Measurements from ENCODE around the gene JAKMIP2.

The JAKMIP2 gene

DNA sequence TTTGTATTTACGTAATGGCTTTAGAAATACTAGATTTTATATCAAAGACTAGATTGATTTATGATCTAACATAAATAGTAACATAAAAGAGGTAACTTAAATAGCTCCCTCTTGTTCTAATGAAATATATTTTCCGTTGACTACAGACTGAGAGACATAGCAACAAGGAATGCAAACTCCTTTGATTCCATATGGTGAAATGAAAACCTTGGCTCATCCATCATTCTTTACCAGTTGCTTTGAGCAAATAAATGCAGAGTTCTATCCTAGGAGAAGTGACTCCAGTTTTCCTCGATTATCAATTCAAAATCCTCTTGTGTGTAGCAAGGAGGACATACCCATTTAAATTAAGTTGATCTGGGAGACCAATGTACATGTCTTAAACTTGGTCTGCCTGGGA is 18.0 kb upstream of the JAKMIP2 start:
- no peak overlapping the region for H3K4me3 ChIP-seq (ENCODE audit: low read depth in 1 of 2, low read length in 1 of 2)
- H3K9me3 ChIP-seq = no peaks in the 10 kb centered on the region
- H3K27me3 ChIP-seq = no peaks in the 10 kb centered on the region
- H3K4me1 ChIP-seq (ENCODE audit: control insufficient read depth in 1 of 2, insufficient read depth in 1 of 2, low read depth in 1 of 2, low read length in 1 of 2) = peaks cover 13 to 23% of the 10 kb centered on the region in 2 experiments
- no peaks in the 10 kb centered on the region for H3K36me3 ChIP-seq
- TF ChIP-seq, protein P1, sequence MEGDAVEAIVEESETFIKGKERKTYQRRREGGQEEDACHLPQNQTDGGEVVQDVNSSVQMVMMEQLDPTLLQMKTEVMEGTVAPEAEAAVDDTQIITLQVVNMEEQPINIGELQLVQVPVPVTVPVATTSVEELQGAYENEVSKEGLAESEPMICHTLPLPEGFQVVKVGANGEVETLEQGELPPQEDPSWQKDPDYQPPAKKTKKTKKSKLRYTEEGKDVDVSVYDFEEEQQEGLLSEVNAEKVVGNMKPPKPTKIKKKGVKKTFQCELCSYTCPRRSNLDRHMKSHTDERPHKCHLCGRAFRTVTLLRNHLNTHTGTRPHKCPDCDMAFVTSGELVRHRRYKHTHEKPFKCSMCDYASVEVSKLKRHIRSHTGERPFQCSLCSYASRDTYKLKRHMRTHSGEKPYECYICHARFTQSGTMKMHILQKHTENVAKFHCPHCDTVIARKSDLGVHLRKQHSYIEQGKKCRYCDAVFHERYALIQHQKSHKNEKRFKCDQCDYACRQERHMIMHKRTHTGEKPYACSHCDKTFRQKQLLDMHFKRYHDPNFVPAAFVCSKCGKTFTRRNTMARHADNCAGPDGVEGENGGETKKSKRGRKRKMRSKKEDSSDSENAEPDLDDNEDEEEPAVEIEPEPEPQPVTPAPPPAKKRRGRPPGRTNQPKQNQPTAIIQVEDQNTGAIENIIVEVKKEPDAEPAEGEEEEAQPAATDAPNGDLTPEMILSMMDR (IDR thresholded peaks at IDR 0.05) = no peak
- no peak overlapping the region for H3K27ac ChIP-seq

GRCh38 chr5:147796556-147797308 is 14.2 kb upstream of the JAKMIP2 start:
- TF ChIP-seq, protein P1 (IDR thresholded peaks at IDR 0.05) = no peak
- H3K4me1 ChIP-seq (ENCODE audit: control insufficient read depth in 1 of 2, insufficient read depth in 1 of 2, low read depth in 1 of 2, low read length in 1 of 2) = no peaks in the 10 kb centered on the region
- H3K4me3 ChIP-seq (ENCODE audit: low read depth in 1 of 2, low read length in 1 of 2) = no peak overlapping the region
- no peaks in the 10 kb centered on the region for H3K27me3 ChIP-seq
- no peaks in the 10 kb centered on the region for H3K36me3 ChIP-seq
- H3K27ac ChIP-seq = no peak overlapping the region
- no peaks in the 10 kb centered on the region for H3K9me3 ChIP-seq

DNA sequence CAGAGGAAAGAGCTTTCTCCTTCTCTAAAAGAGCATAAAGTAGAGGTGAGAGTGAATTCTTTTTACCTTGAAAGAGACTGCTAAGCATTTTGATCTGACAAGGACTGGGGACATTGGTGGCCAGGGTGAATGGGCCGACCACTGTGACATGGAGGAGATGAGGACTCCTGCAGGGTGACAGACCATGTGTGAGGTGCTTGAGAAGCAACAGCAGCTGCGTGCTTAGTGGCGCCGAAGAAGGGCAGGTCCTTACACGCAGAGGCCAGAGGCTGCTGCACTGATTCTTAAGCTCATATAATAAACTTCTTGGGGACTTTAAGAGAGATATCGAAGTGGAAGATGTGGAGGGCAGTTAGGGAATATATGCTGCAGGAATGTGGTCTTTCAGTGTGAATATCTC is 8.7 kb upstream of the JAKMIP2 start:
- TF ChIP-seq, protein P1 (IDR thresholded peaks at IDR 0.05) = no peak
- H3K4me1 ChIP-seq (ENCODE audit: control insufficient read depth in 1 of 2, insufficient read depth in 1 of 2, low read depth in 1 of 2, low read length in 1 of 2) = no peaks in the 10 kb centered on the region
- no peak overlapping the region for H3K4me3 ChIP-seq (ENCODE audit: low read depth in 1 of 2, low read length in 1 of 2)

GRCh38 chr5:147789820-147790219 is 7.3 kb upstream of the JAKMIP2 start:
- Histone ChIP-seq H3K36me3 (no peaks in the 10 kb centered on the region), H3K4me3 (ENCODE audit: low read depth in 1 of 2, low read length in 1 of 2) (no peak overlapping the region), H3K27ac (no peak overlapping the region), H3K27me3 (no peaks in the 10 kb centered on the region), H3K4me1 (ENCODE audit: control insufficient read depth in 1 of 2, insufficient read depth in 1 of 2, low read depth in 1 of 2, low read length in 1 of 2) (no peaks in the 10 kb centered on the region), H3K9me3 (no peaks in the 10 kb centered on the region)
- TF ChIP-seq, protein P1 (IDR thresholded peaks at IDR 0.05) = no peak

More for the DNA sequence above, 8.7 kb upstream of the JAKMIP2 start:
- Histone ChIP-seq H3K27ac (no peak overlapping the region), H3K27me3 (no peaks in the 10 kb centered on the region), H3K36me3 (no peaks in the 10 kb centered on the region), H3K9me3 (no peaks in the 10 kb centered on the region)

DNA sequence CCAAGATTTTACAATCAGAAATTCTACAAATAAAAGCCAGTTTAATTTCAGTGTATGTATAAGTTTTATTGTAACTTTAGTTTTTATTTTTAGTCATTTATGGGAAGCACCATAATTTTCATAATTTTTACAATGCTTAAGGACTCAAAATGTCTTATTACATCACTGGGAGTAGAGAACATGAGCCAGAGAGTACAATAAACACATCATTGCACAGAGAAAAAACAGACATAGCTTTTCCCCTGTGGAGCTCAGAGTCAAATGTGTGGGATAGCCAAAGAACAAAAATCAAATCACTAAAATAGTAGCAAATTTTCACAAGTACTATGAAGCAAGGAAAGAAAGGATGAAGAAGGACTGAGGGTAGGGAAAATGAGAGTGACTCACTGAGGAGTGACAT is 5.5 kb upstream of the JAKMIP2 start:
- Histone ChIP-seq H3K4me1 (ENCODE audit: control insufficient read depth in 1 of 2, insufficient read depth in 1 of 2, low read depth in 1 of 2, low read length in 1 of 2) (peaks cover 0 to 5% of the 10 kb centered on the region in 2 experiments), H3K9me3 (no peaks in the 10 kb centered on the region), H3K4me3 (ENCODE audit: low read depth in 1 of 2, low read length in 1 of 2) (no peak overlapping the region), H3K27me3 (peaks cover 8% of the 10 kb centered on the region), H3K36me3 (no peaks in the 10 kb centered on the region), H3K27ac (no peak overlapping the region)
- TF ChIP-seq, protein P1 (IDR thresholded peaks at IDR 0.05) = no peak

Measured in neutrophil (primary cell).